Activated CD4-positive, alpha-beta memory T cell treated with anti-CD3 and anti-CD28 coated beads for 36 hours (primary cell): Measurements from ENCODE around the gene NFASC. TPM values are rescaled to one million over a fixed set of nuclear protein-coding genes. Genes with fewer than 3 reads are reported as not detected.

Source experiments
- CTCF ChIA-PET: fragments of 350-600 bp; sonication (Branson Sonifier 250); formaldehyde crosslinking; loops from one replicate; lab custom pipeline; 2021; ENCODE audit warnings: antibody characterized with exemption, inconsistent platforms; lab: Charles Lee
- POLR2A ChIA-PET: fragments of 350-600 bp; sonication (Branson Sonifier 250); formaldehyde crosslinking; loops from one replicate; lab custom pipeline; 2021; ENCODE audit warnings: antibody characterized with exemption; lab: Charles Lee
- DNase-seq: peaks from one replicate; pipeline ENCODE4 v3.0.0-alpha.2; 2020
- H3K27ac Mint-ChIP-seq: one replicate; pipeline ENCODE4 v1.8.0; 2021; ENCODE audit warnings: mixed read lengths
- H3K27me3 Mint-ChIP-seq: one replicate; pipeline ENCODE4 v1.8.0; 2021; ENCODE audit warnings: mixed read lengths
- H3K36me3 Mint-ChIP-seq: one replicate; pipeline ENCODE4 v1.8.0; 2021; ENCODE audit warnings: mixed read lengths
- H3K4me1 Mint-ChIP-seq: one replicate; pipeline ENCODE4 v1.8.0; 2021; ENCODE audit warnings: low read depth, mixed read lengths
- H3K4me3 Mint-ChIP-seq: one replicate; pipeline ENCODE4 v1.8.0; 2021; ENCODE audit warnings: mild to moderate bottlenecking, mixed read lengths
- H3K9me3 Mint-ChIP-seq: one replicate; pipeline ENCODE4 v1.8.0; 2021; ENCODE audit warnings: mixed read lengths
- intact Hi-C: fragments of 100-400 bp; cut with micrococcal nuclease; formaldehyde crosslinking; loops from one replicate; pipeline ENCODE4 v1.15.1; 2023
- total RNA-seq, 2 experiments: library from RNA; stranded (reverse); gene quantifications; one replicate each; pipeline ENCODE4 v1.2.3, GENCODE V29; 2021

NFASC gene
- total RNA-seq, 2 experiments from 2014 or later = 0.24 to 0.27 TPM

DNA sequence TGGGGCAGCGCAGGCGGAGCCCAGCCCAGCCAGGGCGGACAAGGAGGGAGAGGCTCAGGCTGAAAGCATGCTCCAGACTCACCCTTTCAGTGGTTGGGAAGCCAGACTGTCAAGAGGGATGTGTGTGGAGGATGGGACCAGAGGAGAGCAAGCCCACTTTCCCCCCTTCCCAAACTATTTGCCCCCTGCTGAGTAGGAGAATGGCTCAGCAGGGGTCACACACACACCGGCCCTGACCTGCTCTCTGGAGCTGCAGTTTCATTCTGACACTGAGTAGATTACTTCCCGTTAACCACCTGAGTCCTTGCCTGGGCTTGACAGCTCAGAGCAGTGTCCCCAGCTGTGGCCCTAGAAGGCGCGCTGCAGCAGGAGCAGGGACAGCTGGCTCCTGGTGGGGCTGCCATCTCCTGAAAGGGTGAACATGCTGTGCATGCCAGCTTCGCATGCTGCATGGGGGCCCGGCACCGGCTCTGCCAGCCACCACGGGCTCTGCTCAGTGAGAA is 120.7 kb downstream of the NFASC start:
- Mint-ChIP-seq H3K9me3 (no peaks in the 10 kb centered on the region), H3K27ac (no peak overlapping the region), H3K4me1 (peaks cover 7% of the 10 kb centered on the region), H3K36me3 (no peaks in the 10 kb centered on the region), H3K27me3 (peaks cover 2% of the 10 kb centered on the region), H3K4me3 (no peak overlapping the region)
- ChIA-PET POLR2A (no interaction called here), CTCF (interaction anchor here (1.1 to 8.2 kb wide), 4 partner anchors 15 to 265 kb away, joined by 3 to 107 read pairs (median 4); no protein-coding TSS in a partner anchor)
- intact Hi-C loops = loop anchor here (5.0 kb wide), 1 partner anchor 266 kb away; no protein-coding TSS in a partner anchor
- DNase-seq = no peak

DNA sequence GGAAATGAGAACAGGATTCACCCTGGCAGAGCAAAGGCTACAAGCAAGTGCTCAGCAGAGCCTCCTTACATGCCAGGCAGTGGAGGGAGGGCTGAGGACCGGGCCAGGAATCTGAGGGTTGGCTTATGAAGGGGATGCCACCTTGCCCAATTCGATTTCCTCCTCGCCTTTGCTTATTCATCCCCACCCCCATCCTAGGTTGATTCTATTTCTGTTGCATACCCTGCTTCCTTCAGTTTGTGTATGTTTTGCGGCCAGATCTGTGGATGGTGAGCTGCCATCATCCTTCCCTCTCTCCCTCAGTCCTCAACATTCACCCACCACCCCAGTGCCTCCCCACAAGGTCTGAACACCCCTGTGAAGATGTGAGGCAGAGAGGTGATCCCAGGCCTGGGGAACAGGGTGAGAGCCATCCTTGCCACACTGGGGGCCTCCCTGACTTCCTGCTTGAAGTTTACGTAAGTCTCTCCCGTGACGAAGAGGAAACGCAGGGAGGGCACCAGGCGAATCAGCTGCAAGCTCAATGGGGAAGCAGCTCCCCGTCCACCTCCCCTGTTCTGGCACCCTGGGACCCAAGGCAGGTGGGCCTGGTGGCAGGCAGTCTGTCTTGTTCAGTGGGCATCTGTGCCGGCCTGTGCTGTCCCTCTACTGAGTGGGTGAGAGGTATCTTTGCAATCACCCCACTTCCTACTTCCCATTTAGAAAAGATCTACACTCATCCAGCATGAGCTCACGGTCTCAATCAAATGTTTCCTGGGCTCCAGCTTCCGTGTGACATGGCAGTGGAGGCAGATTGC is 121.7 kb downstream of the NFASC start:
- CTCF ChIA-PET = interaction anchor here (1.0 to 8.2 kb wide), 4 partner anchors 16 to 264 kb away, joined by 3 to 107 read pairs (median 4); no protein-coding TSS in a partner anchor
- H3K36me3 Mint-ChIP-seq = no peaks in the 10 kb centered on the region
- POLR2A ChIA-PET = no interaction called here
- DNase-seq = peak; percentile 22
- peaks cover 7% of the 10 kb centered on the region for H3K4me1 Mint-ChIP-seq
- H3K4me3 Mint-ChIP-seq = no peak overlapping the region
- no peak overlapping the region for H3K27ac Mint-ChIP-seq
- intact Hi-C loops = loop anchor here (5.0 kb wide), 1 partner anchor 265 kb away; no protein-coding TSS in a partner anchor
- H3K9me3 Mint-ChIP-seq = no peaks in the 10 kb centered on the region
- peaks cover 2% of the 10 kb centered on the region for H3K27me3 Mint-ChIP-seq

DNA sequence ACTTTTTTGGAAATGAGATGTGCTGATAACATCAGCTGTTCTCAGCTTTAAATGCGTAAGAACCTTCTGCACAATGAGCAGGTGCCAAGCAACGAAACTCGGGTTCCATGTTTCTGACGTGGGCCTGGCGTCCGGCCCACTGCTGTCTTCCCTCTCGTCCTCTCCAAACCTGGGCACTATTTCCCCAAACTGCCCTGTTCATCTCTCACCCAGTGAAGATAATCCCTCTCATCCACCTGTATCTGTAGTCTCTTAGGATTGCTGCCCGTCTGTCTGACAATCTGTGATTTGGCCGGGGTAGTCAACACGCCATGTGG is 122.3 kb downstream of the NFASC start:
- intact Hi-C loops = loop anchor here (5.0 kb wide), 1 partner anchor 264 kb away; no protein-coding TSS in a partner anchor
- H3K36me3 Mint-ChIP-seq = no peaks in the 10 kb centered on the region
- no peaks in the 10 kb centered on the region for H3K9me3 Mint-ChIP-seq
- CTCF ChIA-PET = interaction anchor here (1.0 to 8.2 kb wide), 3 partner anchors 17 to 263 kb away, joined by 4 to 107 read pairs (median 4); no protein-coding TSS in a partner anchor
- peaks cover 7% of the 10 kb centered on the region for H3K4me1 Mint-ChIP-seq
- H3K27me3 Mint-ChIP-seq = peaks cover 2% of the 10 kb centered on the region
- no peak for DNase-seq
- H3K27ac Mint-ChIP-seq = no peak overlapping the region
- POLR2A ChIA-PET = no interaction called here
- no peak overlapping the region for H3K4me3 Mint-ChIP-seq

DNA sequence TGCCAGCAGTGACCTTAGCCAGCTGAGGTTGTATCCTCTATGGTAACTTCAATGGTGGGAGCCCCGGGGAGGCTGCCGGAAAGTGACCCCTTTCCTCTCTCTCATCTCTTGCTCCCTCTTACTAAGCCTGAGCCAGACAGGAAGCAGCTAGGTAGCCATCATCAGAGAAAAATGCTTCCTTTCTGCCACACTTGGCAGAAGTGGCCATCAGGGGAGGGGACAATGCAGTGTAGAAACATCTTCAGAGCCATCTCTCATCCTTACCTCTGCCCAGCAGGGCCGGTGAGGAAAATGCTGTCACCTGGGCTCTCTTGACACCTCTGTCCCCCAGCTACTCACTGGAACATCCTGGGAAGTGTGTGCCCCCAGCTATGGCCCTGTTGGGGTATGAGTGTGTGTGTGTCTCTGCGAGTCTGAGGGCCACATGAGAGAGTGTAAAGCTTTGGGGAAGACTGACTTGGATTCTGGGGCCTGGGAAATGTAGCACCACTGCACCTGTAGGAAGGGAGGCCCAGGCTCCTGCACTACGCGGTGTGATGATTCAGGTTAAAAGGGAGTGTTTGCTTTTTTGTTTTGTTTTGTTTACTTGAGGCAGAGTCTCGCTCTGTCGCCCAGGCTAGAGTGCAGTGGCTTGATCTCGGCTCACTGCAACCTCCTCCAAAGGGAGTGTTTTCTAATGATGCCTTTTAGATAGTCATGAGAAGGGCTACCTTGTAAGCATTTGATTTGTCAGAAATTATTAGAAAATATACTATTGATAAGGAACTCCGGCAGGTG is 123.6 kb downstream of the NFASC start:
- no peak overlapping the region for H3K4me3 Mint-ChIP-seq
- intact Hi-C loops = loop anchor here (5.0 kb wide), 1 partner anchor 263 kb away; no protein-coding TSS in a partner anchor
- H3K36me3 Mint-ChIP-seq = no peaks in the 10 kb centered on the region
- ChIA-PET POLR2A (no interaction called here), CTCF (interaction anchor here (8.2 kb wide), 1 partner anchor 68 kb away, joined by 107 read pairs; no protein-coding TSS in a partner anchor)
- H3K9me3 Mint-ChIP-seq = no peaks in the 10 kb centered on the region
- peaks cover 2% of the 10 kb centered on the region for H3K27me3 Mint-ChIP-seq
- H3K4me1 Mint-ChIP-seq = peaks cover 7% of the 10 kb centered on the region
- no peak overlapping the region for H3K27ac Mint-ChIP-seq
- DNase-seq = no peak

DNA sequence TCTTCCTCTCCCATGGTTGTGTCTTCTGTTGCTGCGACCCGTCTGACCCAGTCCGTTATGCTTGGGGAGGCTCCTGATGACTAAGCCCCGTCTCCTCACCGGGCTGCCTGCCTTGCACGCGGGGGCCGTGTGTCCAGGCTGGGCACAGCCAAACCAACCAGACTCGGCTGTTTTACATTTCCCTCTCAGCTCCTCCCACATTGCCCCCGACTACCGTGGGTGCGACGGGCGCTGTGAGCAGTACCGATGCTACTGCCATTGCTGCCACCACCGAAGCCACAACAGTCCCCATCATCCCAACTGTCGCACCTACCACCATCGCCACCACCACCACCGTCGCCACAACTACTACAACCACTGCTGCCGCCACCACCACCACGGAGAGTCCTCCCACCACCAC is 126.3 kb downstream of the NFASC start:
- intact Hi-C loops = no loop called here
- ChIA-PET CTCF (no interaction called here), POLR2A (no interaction called here)
- no peaks in the 10 kb centered on the region for H3K27me3 Mint-ChIP-seq
- no peaks in the 10 kb centered on the region for H3K36me3 Mint-ChIP-seq
- peaks cover 7% of the 10 kb centered on the region for H3K4me1 Mint-ChIP-seq
- no peak overlapping the region for H3K27ac Mint-ChIP-seq
- no peak for DNase-seq
- no peaks in the 10 kb centered on the region for H3K9me3 Mint-ChIP-seq
- H3K4me3 Mint-ChIP-seq = no peak overlapping the region

DNA sequence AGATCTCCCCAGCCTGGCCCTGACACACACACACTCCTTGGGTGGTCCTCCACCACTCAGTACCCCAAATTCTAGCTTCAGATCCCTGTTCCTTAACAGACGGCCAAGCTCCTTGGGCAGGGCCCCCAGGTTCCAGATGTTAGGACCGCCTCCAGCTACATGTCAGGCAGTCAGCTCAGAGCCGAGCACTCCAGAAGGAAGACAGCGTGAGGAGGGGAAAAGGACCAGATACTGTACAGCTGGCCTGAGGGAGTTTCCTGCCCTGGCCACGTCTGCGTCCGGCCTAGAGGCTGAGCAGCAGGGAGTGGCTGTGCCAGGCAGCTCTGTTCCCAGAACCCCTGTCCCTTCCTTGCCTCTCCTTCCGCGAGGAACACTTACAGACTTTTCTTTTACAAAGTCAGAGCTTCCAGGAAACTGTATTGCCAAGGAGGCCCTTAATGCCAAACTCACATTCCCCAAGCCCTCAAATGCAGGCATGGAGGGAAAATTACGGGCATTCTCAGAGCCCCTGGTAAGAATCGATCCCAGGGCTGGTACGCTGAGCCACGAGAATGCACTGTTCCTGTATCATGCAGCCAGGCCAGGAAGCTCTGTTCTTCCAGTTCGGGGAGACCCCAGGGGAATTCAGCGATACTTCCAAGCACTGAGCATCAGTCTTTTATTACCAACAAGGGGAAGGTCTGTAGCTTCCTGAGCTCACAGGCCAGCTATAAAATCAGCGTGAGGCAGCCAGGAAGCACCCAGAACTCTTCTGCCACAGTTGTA is 127.1 kb downstream of the NFASC start:
- CTCF ChIA-PET = interaction anchor here (0.7 kb wide), 1 partner anchor 64 kb away, joined by 3 read pairs; no protein-coding TSS in a partner anchor
- DNase-seq = no peak
- intact Hi-C loops = no loop called here
- POLR2A ChIA-PET = no interaction called here
- Mint-ChIP-seq H3K36me3 (no peaks in the 10 kb centered on the region), H3K4me3 (no peak overlapping the region), H3K9me3 (no peaks in the 10 kb centered on the region), H3K27ac (no peak overlapping the region), H3K4me1 (no peaks in the 10 kb centered on the region), H3K27me3 (no peaks in the 10 kb centered on the region)

DNA sequence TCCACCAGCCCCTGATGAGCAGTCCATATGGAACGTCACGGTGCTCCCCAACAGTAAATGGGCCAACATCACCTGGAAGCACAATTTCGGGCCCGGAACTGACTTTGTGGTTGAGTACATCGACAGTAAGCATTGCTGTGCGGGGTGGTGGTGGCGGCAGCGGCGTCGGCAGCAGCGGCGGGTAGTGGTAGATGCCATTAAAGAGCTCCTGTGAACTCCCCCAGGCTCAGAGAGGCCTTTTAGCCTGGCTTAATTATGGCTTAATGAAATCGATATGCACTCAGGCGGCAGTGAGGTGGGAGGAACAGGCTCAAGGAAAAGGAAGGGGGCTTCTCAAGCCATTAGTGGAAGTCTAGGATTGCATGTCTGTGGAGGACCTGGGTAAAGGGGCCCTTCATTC is 130.5 kb downstream of the NFASC start:
- H3K4me3 Mint-ChIP-seq = no peak overlapping the region
- POLR2A ChIA-PET = no interaction called here

DNA sequence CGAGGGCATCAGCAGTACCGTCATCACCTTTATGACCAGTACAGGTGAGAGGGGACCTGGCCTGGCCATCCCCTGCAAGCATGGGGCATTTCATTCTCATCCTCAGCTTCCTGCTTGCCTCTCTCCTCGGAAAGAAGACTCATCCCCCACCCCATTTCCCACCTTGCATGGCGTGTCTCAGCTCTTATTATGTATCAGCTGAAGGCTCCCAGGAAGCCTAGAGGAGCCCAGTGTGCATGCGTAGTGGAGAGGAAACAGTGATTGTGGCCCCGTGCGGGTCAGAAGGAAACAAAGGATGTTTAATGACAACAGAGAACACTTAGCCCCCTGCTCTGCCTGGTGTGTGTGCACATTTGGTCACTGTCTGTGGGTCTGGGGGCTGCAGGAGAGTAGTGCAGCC is 132.0 kb downstream of the NFASC start:
- POLR2A ChIA-PET = no interaction called here
- Mint-ChIP-seq H3K4me1 (no peaks in the 10 kb centered on the region), H3K27me3 (no peaks in the 10 kb centered on the region), H3K9me3 (no peaks in the 10 kb centered on the region), H3K4me3 (no peak overlapping the region), H3K36me3 (no peaks in the 10 kb centered on the region), H3K27ac (no peak overlapping the region)
- CTCF ChIA-PET = interaction anchor here (0.8 to 1.3 kb wide), 2 partner anchors 14 to 59 kb away, joined by 3 to 4 read pairs; no protein-coding TSS in a partner anchor
- intact Hi-C loops = no loop called here
- DNase-seq = no peak

More for the DNA sequence above, 130.5 kb downstream of the NFASC start:
- Mint-ChIP-seq H3K36me3 (no peaks in the 10 kb centered on the region), H3K9me3 (no peaks in the 10 kb centered on the region), H3K27me3 (no peaks in the 10 kb centered on the region), H3K27ac (no peak overlapping the region), H3K4me1 (no peaks in the 10 kb centered on the region)
- no peak for DNase-seq
- intact Hi-C loops = no loop called here
- CTCF ChIA-PET = interaction anchor here (1.1 kb wide), 1 partner anchor 60 kb away, joined by 3 read pairs; no protein-coding TSS in a partner anchor

DNA sequence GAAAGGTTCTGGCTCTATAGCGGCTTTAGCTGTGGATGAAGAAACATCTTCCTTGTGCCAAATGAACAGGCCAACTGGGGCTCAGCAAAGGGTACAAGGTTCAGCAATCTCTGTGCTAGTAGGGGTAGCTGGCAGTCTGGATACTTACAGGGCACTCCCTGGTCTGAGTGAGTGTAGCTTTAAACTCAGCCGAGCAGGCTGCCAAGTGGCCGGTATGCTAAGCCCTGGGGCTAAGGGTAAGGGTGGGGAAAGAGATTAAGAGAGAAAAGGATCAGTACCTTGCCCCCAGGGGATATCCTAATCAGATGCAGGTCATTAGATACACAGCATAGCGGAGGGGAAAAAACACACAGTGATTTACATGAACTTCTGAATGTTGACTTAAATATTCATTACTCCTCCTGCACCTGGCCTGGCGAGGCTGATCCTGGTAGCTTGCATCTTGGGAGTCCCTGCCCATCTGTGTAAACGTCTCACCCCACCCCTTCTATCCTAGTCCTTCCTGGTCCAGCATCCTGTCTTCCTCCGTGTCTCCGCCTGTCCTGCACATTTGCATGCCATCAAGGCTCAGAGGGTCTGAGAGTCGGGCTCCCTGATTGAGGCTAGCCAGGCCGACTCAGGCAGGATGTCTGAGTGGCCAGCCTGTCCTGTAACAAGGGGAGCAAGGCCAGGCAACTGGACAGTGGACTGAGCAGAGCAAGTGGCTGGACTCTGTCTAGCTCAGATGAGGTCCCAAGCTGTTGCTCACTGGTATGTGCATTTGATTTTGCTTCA is 132.9 kb downstream of the NFASC start:
- Mint-ChIP-seq H3K27me3 (no peaks in the 10 kb centered on the region), H3K4me3 (no peak overlapping the region), H3K9me3 (no peaks in the 10 kb centered on the region), H3K4me1 (no peaks in the 10 kb centered on the region), H3K27ac (no peak overlapping the region), H3K36me3 (no peaks in the 10 kb centered on the region)
- POLR2A ChIA-PET = no interaction called here
- no peak for DNase-seq
- CTCF ChIA-PET = interaction anchor here (0.8 to 1.3 kb wide), 2 partner anchors 15 to 58 kb away, joined by 3 to 4 read pairs; no protein-coding TSS in a partner anchor
- intact Hi-C loops = no loop called here

DNA sequence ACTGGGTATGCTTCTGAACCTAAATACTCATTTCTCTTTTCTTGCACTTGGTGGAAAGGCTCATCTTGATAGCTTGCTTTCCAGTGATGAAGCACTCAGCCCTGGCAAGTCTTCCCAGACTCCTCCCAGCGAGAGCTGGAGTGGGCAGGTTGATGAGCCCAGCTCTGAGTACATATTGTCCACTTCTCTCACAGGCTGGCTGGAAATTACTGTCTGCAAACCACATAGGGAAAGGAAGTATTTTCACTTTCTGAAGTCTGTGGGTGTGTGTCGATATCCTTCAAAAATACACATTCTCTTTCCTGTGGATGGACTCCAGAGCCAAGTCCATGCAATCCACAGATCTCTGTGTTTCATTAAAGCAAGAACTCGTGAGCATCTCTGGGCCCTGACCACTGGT is 133.7 kb downstream of the NFASC start:
- DNase-seq = no peak
- Mint-ChIP-seq H3K27ac (no peak overlapping the region), H3K4me1 (no peaks in the 10 kb centered on the region), H3K27me3 (no peaks in the 10 kb centered on the region), H3K4me3 (no peak overlapping the region), H3K36me3 (no peaks in the 10 kb centered on the region), H3K9me3 (no peaks in the 10 kb centered on the region)
- intact Hi-C loops = no loop called here
- ChIA-PET POLR2A (no interaction called here), CTCF (no interaction called here)

DNA sequence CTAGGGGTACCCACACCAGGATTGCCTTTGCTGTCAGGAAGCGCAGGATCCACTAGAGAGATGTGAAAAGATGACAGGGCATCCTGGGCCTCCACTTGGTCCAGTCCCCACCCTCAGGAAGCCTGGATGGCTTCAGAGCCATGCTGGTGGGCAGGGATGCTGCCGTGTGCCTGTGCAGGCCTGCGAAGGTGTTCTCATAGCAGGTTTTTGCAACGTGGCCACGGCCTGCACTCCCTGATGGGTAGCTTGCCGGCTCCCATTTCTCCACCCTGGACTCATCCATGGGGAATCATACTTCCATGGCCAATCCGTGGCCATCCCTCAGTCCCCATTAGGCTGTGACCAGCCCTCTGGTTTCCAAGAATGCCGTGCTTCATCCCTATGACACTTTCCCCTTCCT is 138.2 kb downstream of the NFASC start:
- Mint-ChIP-seq H3K27ac (no peak overlapping the region), H3K36me3 (no peaks in the 10 kb centered on the region), H3K4me1 (no peaks in the 10 kb centered on the region), H3K4me3 (no peak overlapping the region), H3K27me3 (no peaks in the 10 kb centered on the region), H3K9me3 (no peaks in the 10 kb centered on the region)
- intact Hi-C loops = no loop called here
- CTCF ChIA-PET = no interaction called here
- DNase-seq = no peak
- POLR2A ChIA-PET = no interaction called here
